DND-41 (cell line): ENCODE results near the gene LACTB.

Experiments
- EZH2 ChIP-seq: IDR thresholded peaks from 3 replicates; pipeline ENCODE4 v1.6.1; 2012; ENCODE audit warnings: borderline replicate concordance, low read depth, mild to moderate bottlenecking, moderate library complexity, low read length, inconsistent platforms; ENCODE audit not compliant: severe bottlenecking
- TF ChIP-seq, protein P1 (sequence below): IDR thresholded peaks from 2 replicates; pipeline ENCODE4 v1.5.1; 2012; ENCODE audit warnings: borderline replicate concordance, low read length, moderate library complexity, mild to moderate bottlenecking; ENCODE audit not compliant: poor library complexity, severe bottlenecking; ENCODE audit errors: extremely low read depth

GRCh38 chr15:63169788-63170187 is 48.1 kb downstream of the LACTB start:
- TF ChIP-seq, protein P1, sequence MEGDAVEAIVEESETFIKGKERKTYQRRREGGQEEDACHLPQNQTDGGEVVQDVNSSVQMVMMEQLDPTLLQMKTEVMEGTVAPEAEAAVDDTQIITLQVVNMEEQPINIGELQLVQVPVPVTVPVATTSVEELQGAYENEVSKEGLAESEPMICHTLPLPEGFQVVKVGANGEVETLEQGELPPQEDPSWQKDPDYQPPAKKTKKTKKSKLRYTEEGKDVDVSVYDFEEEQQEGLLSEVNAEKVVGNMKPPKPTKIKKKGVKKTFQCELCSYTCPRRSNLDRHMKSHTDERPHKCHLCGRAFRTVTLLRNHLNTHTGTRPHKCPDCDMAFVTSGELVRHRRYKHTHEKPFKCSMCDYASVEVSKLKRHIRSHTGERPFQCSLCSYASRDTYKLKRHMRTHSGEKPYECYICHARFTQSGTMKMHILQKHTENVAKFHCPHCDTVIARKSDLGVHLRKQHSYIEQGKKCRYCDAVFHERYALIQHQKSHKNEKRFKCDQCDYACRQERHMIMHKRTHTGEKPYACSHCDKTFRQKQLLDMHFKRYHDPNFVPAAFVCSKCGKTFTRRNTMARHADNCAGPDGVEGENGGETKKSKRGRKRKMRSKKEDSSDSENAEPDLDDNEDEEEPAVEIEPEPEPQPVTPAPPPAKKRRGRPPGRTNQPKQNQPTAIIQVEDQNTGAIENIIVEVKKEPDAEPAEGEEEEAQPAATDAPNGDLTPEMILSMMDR: no peak
- TF ChIP-seq EZH2: no peak
